AG08395 (cell line): ENCODE data around the gene PRIM2.
"Not testable (repeated sequence)": the region's sequence is repeated elsewhere in the genome, so short reads cannot be mapped to it uniquely, and the experiment has no call there.

ENCODE experiments used
- DNase-seq: peaks from one replicate; pipeline ENCODE4 v3.0.0; 2012; ENCODE audit warnings: mixed read lengths, low spot score

PRIM2 gene

DNA sequence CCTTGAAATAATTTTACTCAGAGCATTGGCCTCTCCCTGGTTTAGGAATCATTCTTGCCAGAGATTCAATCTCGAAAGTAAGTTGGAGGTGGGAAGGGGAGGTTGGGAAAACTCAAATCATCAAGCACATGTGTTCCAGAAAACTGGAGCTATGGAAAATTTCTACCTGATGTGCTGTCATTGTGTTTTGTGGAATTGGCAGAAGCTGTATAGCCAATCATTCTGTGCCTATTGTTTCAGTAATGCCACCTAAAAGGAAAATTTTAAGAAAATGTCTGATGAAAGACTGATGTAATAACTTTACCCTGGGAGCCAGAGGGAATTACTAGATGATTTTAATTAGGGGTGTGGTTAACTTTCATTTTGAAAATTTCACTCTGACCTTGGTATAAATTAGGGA, 187.8 kb downstream of the PRIM2 start:
- DNase-seq = not testable (repeated sequence)

DNA sequence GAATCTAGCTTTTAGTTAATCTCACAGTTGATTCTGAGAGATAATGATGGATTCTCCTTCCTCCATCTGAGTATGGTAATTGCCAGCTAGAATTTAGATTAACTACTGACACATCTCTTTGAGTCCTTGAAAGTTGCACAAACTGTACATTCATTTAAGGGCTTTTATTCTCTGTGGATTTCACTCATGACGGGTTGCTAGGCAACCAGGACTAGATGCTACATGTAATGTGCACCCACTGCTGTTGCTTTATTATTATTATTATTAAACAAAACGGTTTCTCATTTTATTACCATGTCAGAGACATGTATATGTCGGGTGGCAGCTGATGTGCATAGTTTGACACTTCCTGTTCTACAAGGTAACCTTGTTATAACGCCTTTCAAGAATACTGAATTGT, 193.0 kb downstream of the PRIM2 start:
- DNase-seq = not testable (repeated sequence)

DNA sequence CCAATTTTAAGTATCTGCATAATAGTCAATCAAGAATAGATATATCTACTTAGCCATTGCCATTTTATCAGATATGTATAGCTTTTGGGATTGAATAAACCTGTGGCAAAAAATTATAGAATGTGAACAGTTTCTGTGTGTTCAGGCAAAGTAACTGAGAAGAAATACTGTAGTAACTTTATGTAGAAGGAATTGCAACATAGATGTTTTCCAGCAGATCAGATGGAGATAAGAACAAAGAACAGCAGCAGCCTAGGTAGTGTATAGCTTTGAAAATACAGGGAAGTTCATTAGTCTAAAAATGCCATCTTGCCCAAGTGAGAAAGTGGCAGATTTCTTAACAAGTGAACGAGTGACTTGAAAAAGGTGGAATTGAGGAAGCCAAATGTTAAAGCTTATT, 197.7 kb downstream of the PRIM2 start:
- DNase-seq = not testable (repeated sequence)

DNA sequence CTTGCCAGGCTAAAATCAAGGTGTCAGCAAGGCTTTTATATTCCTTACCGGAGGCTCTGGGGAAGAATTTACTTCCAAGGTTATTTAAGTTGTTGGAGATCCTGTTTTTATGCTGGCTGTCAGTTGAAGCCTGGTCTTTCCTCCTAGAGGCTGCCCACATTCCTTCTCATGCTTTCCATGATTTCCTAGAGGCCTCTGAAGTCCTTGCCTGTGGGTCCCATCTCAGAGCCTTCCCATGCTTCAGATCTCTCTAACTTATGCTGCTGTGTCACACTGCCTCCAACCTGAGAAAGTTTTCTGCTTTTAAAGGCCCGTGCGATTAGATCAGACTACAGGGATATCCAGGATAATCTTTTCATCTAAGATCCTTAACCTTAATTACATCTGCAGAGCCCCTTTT, 198.4 kb downstream of the PRIM2 start:
- not testable (repeated sequence) for DNase-seq

DNA sequence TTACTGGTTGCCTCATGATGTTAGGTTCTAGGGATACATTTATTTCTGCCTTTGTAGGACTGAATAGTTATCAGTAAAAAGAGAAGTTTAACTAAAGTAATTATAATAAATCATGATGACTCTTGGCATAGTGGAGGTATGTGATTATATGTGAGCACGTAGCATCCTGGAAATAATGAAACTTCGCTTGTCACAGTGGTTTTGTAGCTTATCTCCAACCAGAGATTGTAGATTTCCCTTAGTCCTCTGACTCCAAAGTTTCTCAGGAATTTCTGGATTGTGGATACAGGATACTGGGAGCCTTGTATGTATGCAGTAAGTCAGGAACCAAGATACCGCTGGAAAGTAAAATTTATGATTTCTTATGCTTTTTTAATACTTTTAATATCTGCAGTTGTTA, 199.3 kb downstream of the PRIM2 start:
- DNase-seq = not testable (repeated sequence)

- not testable (repeated sequence) for DNase-seq
Measured at GRCh38 chr6:57519198-57519597, 201.8 kb downstream of the PRIM2 start.

DNA sequence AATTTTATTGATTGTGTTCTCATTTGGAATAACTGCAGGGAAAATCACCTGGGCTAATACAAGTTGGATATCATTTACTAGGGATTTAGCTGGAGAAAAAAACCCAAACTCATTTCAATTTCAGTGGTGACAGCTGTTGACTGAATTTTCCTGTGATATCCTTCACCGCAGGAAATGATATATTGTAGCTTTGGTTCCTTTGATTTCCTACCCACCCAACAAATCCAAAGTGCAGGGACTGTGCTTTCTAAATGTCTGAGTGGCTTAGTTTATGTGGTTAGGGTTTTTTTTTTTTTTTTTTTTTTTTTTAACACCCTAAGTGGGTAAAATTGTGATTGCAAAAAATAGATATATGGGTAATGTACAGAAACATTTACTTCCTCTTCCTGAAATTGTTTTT, 203.7 kb downstream of the PRIM2 start:
- not testable (repeated sequence) for DNase-seq

DNA sequence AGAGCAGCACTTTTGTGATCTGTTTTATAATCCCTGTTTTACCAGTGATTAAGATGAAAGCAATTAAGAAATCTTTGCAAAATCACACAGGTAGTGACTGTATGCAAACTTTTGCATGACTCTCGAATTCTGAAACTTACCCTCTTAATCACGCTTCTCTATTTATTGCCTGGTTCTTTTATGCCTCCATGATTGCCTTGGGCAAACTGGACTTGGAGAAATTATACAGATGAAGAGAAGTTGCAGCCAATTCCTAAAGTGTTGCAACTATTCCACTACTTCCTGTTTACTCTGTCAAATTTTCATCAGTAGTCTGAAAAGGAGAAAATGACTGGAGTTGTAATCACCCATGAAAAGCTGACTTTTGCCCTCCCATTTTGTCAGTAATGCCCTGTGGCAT, 205.8 kb downstream of the PRIM2 start:
- DNase-seq = not testable (repeated sequence)

DNA sequence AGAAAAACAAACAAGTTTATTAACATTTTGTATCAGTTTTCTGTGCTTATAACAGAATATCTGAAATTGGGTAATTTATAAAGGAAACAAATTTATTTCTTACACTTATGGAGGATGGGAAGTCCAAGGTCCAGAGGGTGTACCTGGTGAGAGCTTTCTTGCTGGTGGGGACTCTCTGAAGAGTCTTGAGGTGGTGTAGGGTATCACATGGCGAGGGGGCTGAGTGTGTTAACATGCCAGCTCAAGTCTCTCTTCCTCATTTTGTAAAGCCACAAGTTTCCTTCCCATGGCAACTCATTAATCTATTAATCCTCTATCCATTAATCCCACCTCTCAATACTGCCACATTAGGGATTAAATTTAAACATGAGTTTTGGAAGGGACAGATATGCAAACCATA, 212.3 kb downstream of the PRIM2 start:
- DNase-seq = not testable (repeated sequence)

DNA sequence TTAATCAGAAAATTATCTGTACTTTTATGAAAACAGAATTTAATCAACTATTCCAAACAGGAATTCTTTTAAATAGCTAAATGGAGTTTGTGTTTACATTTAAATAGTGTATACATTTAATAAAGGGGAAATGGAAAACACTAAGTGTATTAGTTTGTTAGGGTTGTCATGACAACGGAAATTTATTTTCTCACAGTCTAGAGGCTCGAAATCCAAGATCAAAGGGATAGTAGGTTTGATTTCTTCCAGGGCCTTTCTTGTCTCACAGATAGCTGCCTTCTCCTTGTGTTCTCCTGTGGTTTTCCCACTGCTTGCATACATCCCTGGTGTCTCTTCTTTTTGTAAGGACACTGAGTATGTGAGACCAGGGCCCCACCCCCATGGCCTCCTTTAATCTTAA, 215.2 kb downstream of the PRIM2 start:
- DNase-seq = not testable (repeated sequence)

DNA sequence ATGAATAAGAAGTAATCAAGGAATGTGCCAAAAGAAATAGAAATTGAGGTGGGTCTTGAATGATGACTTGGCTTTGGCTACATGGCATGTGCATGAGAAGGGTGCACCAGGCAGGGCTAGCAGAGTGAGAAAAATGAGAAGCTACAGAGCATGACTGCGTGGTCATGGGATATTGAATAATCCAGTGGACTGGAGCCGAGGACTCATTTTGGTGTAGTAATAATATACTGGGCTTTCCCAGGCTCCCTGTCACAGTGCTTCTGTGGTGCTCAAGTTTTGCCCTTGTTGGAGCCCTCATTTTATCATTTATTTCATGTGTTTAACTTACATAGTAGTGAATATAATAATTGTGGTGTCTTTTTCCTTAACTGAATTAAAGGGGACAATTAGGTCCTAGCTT, 217.7 kb downstream of the PRIM2 start:
- not testable (repeated sequence) for DNase-seq

- peak; percentile 3 for DNase-seq
Measured at GRCh38 chr6:57535994-57536393, 218.6 kb downstream of the PRIM2 start.

DNA sequence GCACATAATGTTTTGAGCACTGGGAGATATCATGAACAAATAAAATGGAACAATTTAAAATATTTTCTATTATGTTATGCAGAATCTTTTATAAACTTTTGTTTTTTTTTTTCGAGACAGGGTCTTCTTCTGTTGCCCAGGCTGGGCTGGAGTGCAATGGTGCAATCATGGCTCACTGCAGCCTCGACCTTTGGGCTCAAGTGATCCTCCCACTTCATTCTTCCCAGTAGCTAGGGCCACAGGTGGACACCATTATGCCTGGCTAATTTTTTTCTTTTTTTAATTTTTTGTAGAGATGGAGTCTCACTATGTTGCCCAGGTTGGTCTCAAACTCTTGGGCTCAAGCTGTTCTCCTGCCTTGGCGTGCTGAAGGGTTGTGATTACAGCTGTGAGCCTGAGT, 220.5 kb downstream of the PRIM2 start:
- DNase-seq = not testable (repeated sequence)

GRCh38 chr6:57551961-57552360, 234.5 kb downstream of the PRIM2 start:
- DNase-seq = not testable (repeated sequence)

DNA sequence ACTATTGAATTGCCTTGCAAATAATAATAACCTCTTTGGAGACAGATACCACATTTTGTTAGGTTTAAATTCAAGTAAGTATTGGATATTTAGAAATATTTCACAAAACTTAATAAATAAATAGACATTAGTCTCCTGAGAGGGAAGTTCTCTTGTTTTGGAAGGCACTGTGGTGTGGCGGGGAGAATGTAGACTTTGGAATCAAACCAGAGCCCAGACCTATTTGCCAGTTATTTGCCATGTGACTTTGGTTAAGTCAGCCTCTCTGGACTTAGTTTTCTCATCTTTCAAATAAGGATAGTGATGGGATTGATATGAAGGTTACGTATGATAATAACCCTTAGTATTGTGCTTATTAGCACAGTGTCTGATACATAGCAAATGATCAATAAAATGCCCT, 240.4 kb downstream of the PRIM2 start:
- DNase-seq = not testable (repeated sequence)

- not testable (repeated sequence) for DNase-seq
Measured at GRCh38 chr6:57559170-57559569, 241.7 kb downstream of the PRIM2 start.

DNA sequence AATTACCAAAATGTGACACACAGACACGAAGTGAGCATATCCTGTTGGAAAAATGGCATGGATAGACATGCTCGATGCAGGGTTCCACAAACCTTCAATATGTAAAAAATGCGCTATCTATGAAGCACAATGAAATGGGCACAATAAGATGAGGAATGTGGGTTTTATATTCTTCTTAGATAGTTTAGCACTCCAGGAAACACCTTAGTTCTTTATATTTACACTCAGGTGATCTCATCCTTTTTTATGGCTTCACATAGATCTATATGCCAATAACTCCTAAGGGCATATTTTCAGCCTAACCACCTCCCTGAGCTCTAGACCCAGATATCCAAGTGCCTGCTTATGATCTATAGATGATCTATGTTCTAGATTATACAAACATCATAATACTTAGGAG, 244.8 kb downstream of the PRIM2 start:
- DNase-seq = not testable (repeated sequence)

- DNase-seq = not testable (repeated sequence)
Measured at GRCh38 chr6:57572119-57572518, 254.7 kb downstream of the PRIM2 start.

DNA sequence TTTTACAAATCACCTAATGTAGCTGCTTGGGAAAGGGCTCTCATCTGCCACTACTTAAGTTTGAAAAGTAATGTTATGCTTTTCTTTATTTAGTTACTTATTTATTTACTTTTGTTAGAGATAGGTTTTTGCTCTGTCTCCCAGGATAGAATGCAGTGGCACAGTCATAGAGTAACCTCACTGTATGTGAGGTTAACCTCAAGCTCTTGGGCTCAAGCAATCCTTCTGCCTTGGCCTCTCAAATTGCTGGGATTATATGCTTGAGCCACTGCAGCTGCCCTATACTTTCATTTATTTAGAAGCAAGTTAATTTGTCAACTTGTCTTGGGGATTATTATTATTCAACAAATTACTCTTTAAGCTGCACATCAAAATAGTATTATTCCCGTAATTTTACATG, 255.4 kb downstream of the PRIM2 start:
- DNase-seq = not testable (repeated sequence)

DNA sequence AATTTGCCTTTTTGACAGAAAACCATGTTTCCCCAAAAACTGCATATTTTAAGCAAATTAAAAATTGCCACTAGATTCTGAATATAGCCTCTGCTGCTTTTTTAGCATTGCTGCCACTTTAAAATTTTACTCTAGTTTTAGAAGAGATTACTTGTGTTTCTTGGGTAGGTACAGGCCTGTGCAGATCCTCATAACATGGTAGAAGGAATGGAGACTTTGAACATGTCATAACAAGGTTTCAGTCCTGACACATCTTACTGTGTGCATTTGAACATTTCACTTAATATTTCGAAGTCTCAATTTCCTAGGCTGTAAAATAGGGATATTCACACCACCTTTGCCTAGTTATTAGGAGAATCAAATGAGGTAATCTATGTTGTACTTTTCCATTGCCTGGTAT, 259.6 kb downstream of the PRIM2 start:
- not testable (repeated sequence) for DNase-seq

DNA sequence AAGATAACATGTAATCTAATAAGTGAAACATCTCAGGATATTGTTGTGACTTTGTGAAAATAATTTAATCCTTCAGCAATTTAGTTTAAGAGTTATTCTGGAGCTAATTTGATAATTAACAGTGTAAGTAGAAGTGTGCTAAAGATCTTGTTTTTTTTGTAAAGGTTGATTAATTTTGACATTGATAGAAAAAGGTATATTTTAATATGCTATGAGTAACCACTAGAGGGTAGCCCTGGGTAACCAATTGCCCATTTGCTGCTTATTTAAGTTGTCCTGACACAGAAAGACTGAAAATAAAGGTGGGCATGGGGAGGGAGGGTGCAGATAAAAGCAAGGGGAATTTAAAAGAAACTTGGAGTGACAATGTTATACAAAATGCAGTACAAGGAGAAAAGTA, 262.1 kb downstream of the PRIM2 start:
- DNase-seq = not testable (repeated sequence)

- not testable (repeated sequence) for DNase-seq
Measured at GRCh38 chr6:57581586-57581985, 264.2 kb downstream of the PRIM2 start.

- DNase-seq = not testable (repeated sequence)
Measured at GRCh38 chr6:57601105-57601504, 283.7 kb downstream of the PRIM2 start.

DNA sequence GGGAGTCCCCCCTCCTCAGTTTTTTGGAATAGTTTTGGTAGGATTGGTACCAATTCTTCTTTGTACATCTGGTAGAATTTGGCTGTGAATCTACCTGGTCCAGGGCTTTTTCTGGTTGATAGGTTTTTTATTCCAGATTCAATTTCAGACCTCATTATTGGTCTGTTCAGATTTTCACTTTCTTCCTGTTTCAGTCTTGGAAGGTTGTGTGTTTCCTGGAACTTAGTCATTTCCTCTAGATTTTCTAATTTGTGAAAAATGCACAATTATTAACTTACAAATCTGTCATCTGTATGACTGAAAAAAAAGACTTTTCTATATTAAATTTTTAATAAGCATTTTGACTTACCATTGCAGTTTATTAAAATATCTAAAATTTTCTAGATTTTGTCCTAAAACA, 287.9 kb downstream of the PRIM2 start:
- not testable (repeated sequence) for DNase-seq

DNA sequence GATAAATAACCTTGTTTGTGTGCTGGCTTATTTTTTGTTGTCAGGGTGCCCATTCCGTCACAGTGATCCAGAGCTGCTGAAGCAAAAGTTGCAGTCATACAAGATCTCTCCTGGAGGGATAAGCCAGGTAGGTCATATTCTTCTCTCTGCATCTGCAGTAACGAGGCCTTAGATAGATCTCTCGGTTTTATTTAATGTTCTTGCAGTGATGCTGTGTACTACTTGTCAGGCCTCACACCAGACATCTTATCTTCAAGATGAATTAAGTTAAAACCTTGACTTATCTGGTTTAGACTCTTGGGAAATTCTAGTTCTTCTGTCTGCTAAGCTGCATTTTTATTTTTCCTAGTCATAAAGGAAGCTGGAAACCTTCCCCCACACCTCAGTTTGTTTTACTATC, 288.9 kb downstream of the PRIM2 start:
- DNase-seq = not testable (repeated sequence)
